Astrocyte (in vitro differentiated cells and primary cell): ENCODE data around the gene MB.

ENCODE experiments used
- EZH2 ChIP-seq: IDR thresholded peaks from 2 replicates; pipeline ENCODE4 v1.6.1; 2012; ENCODE audit warnings: mild to moderate bottlenecking, low read length, inconsistent platforms; ENCODE audit not compliant: insufficient read depth
- TF ChIP-seq, protein P1 (sequence below): IDR thresholded peaks from 2 replicates; pipeline ENCODE4 v1.5.1; 2011; ENCODE audit warnings: low read depth, mild to moderate bottlenecking, inconsistent platforms, low read length, moderate library complexity; ENCODE audit not compliant: insufficient read depth

DNA sequence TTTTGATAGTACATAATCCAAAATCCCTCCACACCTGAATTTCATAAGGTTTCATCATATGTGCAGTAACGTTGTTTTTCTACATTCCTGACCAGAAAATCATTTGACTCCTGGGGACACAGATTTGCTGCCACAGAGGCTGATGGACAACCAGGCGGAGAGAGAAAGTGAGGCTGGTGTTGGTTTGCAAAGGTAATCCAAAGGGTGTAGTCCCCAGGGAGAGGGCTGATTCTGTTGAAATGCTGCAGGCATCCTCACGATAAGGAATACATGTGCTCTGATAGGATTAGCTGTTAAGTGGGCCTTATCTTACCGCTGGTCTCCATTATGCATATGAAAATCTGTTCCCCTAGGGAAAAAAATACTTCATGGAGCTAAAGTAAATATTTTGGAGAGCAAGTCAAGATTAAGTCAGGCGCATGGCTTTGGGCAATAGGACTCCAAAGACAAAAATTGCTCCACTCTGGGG lies 39.2 kb upstream of the MB start:
- TF ChIP-seq, protein P1, sequence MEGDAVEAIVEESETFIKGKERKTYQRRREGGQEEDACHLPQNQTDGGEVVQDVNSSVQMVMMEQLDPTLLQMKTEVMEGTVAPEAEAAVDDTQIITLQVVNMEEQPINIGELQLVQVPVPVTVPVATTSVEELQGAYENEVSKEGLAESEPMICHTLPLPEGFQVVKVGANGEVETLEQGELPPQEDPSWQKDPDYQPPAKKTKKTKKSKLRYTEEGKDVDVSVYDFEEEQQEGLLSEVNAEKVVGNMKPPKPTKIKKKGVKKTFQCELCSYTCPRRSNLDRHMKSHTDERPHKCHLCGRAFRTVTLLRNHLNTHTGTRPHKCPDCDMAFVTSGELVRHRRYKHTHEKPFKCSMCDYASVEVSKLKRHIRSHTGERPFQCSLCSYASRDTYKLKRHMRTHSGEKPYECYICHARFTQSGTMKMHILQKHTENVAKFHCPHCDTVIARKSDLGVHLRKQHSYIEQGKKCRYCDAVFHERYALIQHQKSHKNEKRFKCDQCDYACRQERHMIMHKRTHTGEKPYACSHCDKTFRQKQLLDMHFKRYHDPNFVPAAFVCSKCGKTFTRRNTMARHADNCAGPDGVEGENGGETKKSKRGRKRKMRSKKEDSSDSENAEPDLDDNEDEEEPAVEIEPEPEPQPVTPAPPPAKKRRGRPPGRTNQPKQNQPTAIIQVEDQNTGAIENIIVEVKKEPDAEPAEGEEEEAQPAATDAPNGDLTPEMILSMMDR: no peak
- no peak for TF ChIP-seq EZH2
